H9 (cell line): Measurements from ENCODE around the gene PIGK. TPM values are rescaled to one million over a fixed set of nuclear protein-coding genes. Genes with fewer than 3 reads are reported as not detected.

Experiments used
- DNase-seq: peaks from one replicate; pipeline ENCODE4 v3.0.0-alpha.2; 2017
- H2AFZ ChIP-seq: one replicate; pipeline ENCODE4 v1.6.1; 2013; ENCODE audit warnings: mild to moderate bottlenecking, low read length, control low read depth, moderate library complexity
- H2AK5ac ChIP-seq: 2 replicates; pipeline ENCODE4 v1.6.1; 2013; ENCODE audit warnings: low read length, control low read depth, mixed read lengths; ENCODE audit not compliant: insufficient read length
- H2BK120ac ChIP-seq: one replicate; pipeline ENCODE4 v1.6.1; 2013; ENCODE audit warnings: low read depth, mild to moderate bottlenecking, low read length, control low read depth, inconsistent platforms; ENCODE audit not compliant: poor library complexity, severe bottlenecking
- H2BK12ac ChIP-seq: 2 replicates; pipeline ENCODE4 v1.6.1; 2013; ENCODE audit warnings: low read length, control low read depth, mixed read lengths, low read depth; ENCODE audit not compliant: insufficient read length
- H2BK15ac ChIP-seq: 2 replicates; pipeline ENCODE4 v1.6.1; 2013; ENCODE audit warnings: low read depth, low read length, control low read depth
- H2BK20ac ChIP-seq: one replicate; pipeline ENCODE4 v1.6.1; 2013; ENCODE audit warnings: low read depth, mild to moderate bottlenecking, low read length, control low read depth, inconsistent platforms; ENCODE audit not compliant: poor library complexity, severe bottlenecking
- H2BK5ac ChIP-seq: 2 replicates; pipeline ENCODE4 v1.6.1; 2013; ENCODE audit warnings: low read length, control low read depth, mixed read lengths; ENCODE audit not compliant: insufficient read length
- H3K14ac ChIP-seq: 2 replicates; pipeline ENCODE4 v1.6.1; 2013; ENCODE audit warnings: low read length, control low read depth; ENCODE audit not compliant: insufficient read depth
- H3K18ac ChIP-seq: 2 replicates; pipeline ENCODE4 v1.6.1; 2013; ENCODE audit warnings: low read depth, mild to moderate bottlenecking, mixed read lengths, low read length, control low read depth; ENCODE audit not compliant: insufficient read length
- H3K23ac ChIP-seq: 2 replicates; pipeline ENCODE4 v1.6.1; 2013; ENCODE audit warnings: low read length, control low read depth, mixed read lengths, low read depth; ENCODE audit not compliant: insufficient read length
- H3K23me2 ChIP-seq: 2 replicates; pipeline ENCODE4 v1.6.1; 2013; ENCODE audit warnings: low read depth, mild to moderate bottlenecking, mixed read lengths, low read length, control low read depth; ENCODE audit not compliant: insufficient read length, poor library complexity, severe bottlenecking
- H3K27ac ChIP-seq: 2 replicates; pipeline ENCODE4 v1.5.1; 2013; ENCODE audit warnings: low read length, control low read depth, mixed read lengths, low read depth; ENCODE audit not compliant: insufficient read length
- H3K27me3 ChIP-seq: 2 replicates; pipeline ENCODE4 v1.6.1; 2013; ENCODE audit warnings: low read length, control low read depth, inconsistent platforms; ENCODE audit not compliant: insufficient read depth
- H3K4ac ChIP-seq: 2 replicates; pipeline ENCODE4 v1.6.1; 2013; ENCODE audit warnings: low read depth, mild to moderate bottlenecking, control low read depth, inconsistent platforms, low read length, moderate library complexity
- H3K4me1 ChIP-seq: 2 replicates; pipeline ENCODE4 v1.6.1; 2013; ENCODE audit warnings: low read length, control low read depth, inconsistent platforms; ENCODE audit not compliant: insufficient read depth
- H3K4me2 ChIP-seq: 2 replicates; pipeline ENCODE4 v1.6.1; 2013; ENCODE audit warnings: low read length, control low read depth, mixed read lengths; ENCODE audit not compliant: insufficient read length, insufficient read depth
- H3K56ac ChIP-seq: 2 replicates; pipeline ENCODE4 v1.6.1; 2013; ENCODE audit warnings: low read depth, mild to moderate bottlenecking, mixed read lengths, low read length, control low read depth; ENCODE audit not compliant: insufficient read length
- H3K79me1 ChIP-seq: 2 replicates; pipeline ENCODE4 v1.6.1; 2013; ENCODE audit warnings: low read depth, mild to moderate bottlenecking, moderate library complexity, low read length, control low read depth, inconsistent platforms; ENCODE audit not compliant: insufficient read depth, poor library complexity, severe bottlenecking
- H3K79me2 ChIP-seq: 2 replicates; pipeline ENCODE4 v1.6.1; 2013; ENCODE audit warnings: low read length, control low read depth, inconsistent platforms; ENCODE audit not compliant: insufficient read depth
- H3K9ac ChIP-seq: 2 replicates; pipeline ENCODE4 v1.6.1; 2013; ENCODE audit warnings: low read length, control low read depth, mixed read lengths; ENCODE audit not compliant: insufficient read length; ENCODE audit errors: extremely low read depth
- H3K9me3 ChIP-seq: one replicate; pipeline ENCODE4 v1.6.1; 2013; ENCODE audit warnings: low read depth, low read length, inconsistent platforms; ENCODE audit not compliant: control insufficient read depth
- H3T11ph ChIP-seq: one replicate; pipeline ENCODE4 v1.6.1; 2013; ENCODE audit warnings: mild to moderate bottlenecking, low read length, control low read depth, inconsistent platforms
- H4K20me1 ChIP-seq: one replicate; pipeline ENCODE4 v1.6.1; 2013; ENCODE audit not compliant: control insufficient read depth, insufficient read length, insufficient read depth
- H4K5ac ChIP-seq: 2 replicates; pipeline ENCODE4 v1.6.1; 2013; ENCODE audit warnings: low read depth, mild to moderate bottlenecking, mixed read lengths, low read length, control low read depth; ENCODE audit not compliant: insufficient read length
- H4K8ac ChIP-seq: replicated peaks from 2 replicates; pipeline ENCODE4 v1.6.1; 2013; ENCODE audit warnings: low read length, control low read depth, mixed read lengths, low read depth; ENCODE audit not compliant: insufficient read length
- H4K91ac ChIP-seq: 2 replicates; pipeline ENCODE4 v1.6.1; 2013; ENCODE audit warnings: low read depth, mild to moderate bottlenecking, moderate library complexity, mixed read lengths, low read length, control low read depth; ENCODE audit not compliant: insufficient read length
- H3K27ac Mint-ChIP-seq, 3 experiments: 2 replicates in 2 of 3; 3 replicates in 1 of 3; pipeline ENCODE4 v1.8.0; 2020 to 2021; ENCODE audit warnings: mixed read lengths in 3 of 3, mild to moderate bottlenecking in 1 of 3, moderate library complexity in 1 of 3
- H3K27me3 Mint-ChIP-seq: 2 replicates; pipeline ENCODE4 v1.8.0; 2021; ENCODE audit warnings: low read depth, mild to moderate bottlenecking, moderate library complexity, mixed read lengths
- H3K36me3 Mint-ChIP-seq, 3 experiments: 2 replicates in 2 of 3; 3 replicates in 1 of 3; pipeline ENCODE4 v1.8.0; 2020 to 2021; ENCODE audit warnings: low read depth in 3 of 3, mixed read lengths in 3 of 3; ENCODE audit not compliant: insufficient read depth in 1 of 3
- H3K4me1 Mint-ChIP-seq, 2 experiments: 2 replicates each; pipeline ENCODE4 v1.8.0; 2020; ENCODE audit warnings: mixed read lengths in 2 of 2
- H3K4me3 Mint-ChIP-seq, 2 experiments: 2 replicates in 1 of 2; 3 replicates in 1 of 2; pipeline ENCODE4 v1.8.0; 2020 to 2021; ENCODE audit warnings: mild to moderate bottlenecking in 2 of 2, mixed read lengths in 2 of 2, moderate library complexity in 1 of 2
- H3K9me3 Mint-ChIP-seq, 2 experiments: 2 replicates in 1 of 2; 3 replicates in 1 of 2; pipeline ENCODE4 v1.8.0; 2020; ENCODE audit warnings: mild to moderate bottlenecking in 2 of 2, mixed read lengths in 2 of 2, moderate library complexity in 1 of 2
- WGBS: extraction: QIAGEN DNeasy Blood & Tissue Kit; methylation state at CpG from one replicate; pipeline ENCODE4 v1.1.7; 2013; ENCODE audit warnings: missing lambda C conversion rate, low lambda C conversion rate, mixed read lengths; ENCODE audit not compliant: insufficient read length; ENCODE audit errors: extremely low coverage; 5-methylcytosine and 5-hydroxymethylcytosine counted together
- total RNA-seq: library from RNA; stranded (reverse); gene quantifications from 2 replicates; pipeline ENCODE4 v1.2.1, GENCODE V29; 2021
- TF ChIP-seq, protein P1 (sequence below): fragments of 200-600 bp; sonication (generic); conservative IDR thresholded peaks from 3 replicates; pipeline ENCODE4 v1.8.0; 2021; ENCODE audit warnings: antibody characterized with exemption, mild to moderate bottlenecking

PIGK gene
- total RNA-seq, 1 experiment from 2014 or later: 22.1 TPM

DNA sequence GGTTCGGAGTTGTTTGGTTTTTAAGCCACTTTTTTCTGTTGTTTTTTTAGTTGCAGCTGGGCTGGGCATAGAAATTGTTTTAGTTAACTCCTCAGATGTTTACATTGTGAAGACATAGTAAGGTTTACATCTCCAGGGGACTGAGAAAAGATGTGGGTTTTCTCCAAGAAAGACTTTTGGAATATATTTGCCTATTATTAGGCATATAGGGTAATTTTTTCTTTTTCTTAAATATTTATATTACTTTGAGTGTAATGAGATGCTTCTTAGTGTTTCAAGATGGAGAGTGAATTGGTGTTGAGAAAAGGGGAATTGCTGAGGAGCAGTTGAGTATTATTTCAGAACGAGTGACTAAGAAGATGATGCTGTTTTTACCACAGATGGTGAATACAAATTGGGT lies 26.6 kb upstream of the PIGK start:
- Histone ChIP-seq H3K23ac (no peak overlapping the region), H3K9me3 (no peaks in the 10 kb centered on the region), H3K18ac (no peak overlapping the region), H3K27me3 (no peaks in the 10 kb centered on the region), H2BK12ac (no peak overlapping the region), H3K79me2 (no peaks in the 10 kb centered on the region), H2AFZ (no peak overlapping the region), H3T11ph (no peak overlapping the region), H4K91ac (no peak overlapping the region), H3K14ac (no peak overlapping the region), H3K4me2 (no peak overlapping the region), H3K56ac (no peak overlapping the region), H3K4me1 (no peaks in the 10 kb centered on the region), H3K79me1 (no peaks in the 10 kb centered on the region), H4K8ac (no peak overlapping the region), H2BK120ac (no peak overlapping the region), H4K20me1 (no peaks in the 10 kb centered on the region), H2BK15ac (no peak overlapping the region), H3K23me2 (no peaks in the 10 kb centered on the region), H3K27ac (no peak overlapping the region), H2BK5ac (no peak overlapping the region), H2BK20ac (no peak overlapping the region), H4K5ac (no peak overlapping the region), H2AK5ac (no peak overlapping the region), H3K9ac (no peak overlapping the region), H3K4ac (no peak overlapping the region)
- H3K27me3 Mint-ChIP-seq: no peaks in the 10 kb centered on the region
- no peaks in the 10 kb centered on the region for H3K4me1 Mint-ChIP-seq
- H3K36me3 Mint-ChIP-seq: peaks cover 2 to 24% (median 12%) of the 10 kb centered on the region in 3 experiments
- H3K27ac Mint-ChIP-seq: no peak overlapping the region
- DNase-seq: no peak
- peaks cover 18 to 32% of the 10 kb centered on the region in 2 experiments for H3K9me3 Mint-ChIP-seq
- H3K4me3 Mint-ChIP-seq: no peak overlapping the region
- TF ChIP-seq, protein P1, sequence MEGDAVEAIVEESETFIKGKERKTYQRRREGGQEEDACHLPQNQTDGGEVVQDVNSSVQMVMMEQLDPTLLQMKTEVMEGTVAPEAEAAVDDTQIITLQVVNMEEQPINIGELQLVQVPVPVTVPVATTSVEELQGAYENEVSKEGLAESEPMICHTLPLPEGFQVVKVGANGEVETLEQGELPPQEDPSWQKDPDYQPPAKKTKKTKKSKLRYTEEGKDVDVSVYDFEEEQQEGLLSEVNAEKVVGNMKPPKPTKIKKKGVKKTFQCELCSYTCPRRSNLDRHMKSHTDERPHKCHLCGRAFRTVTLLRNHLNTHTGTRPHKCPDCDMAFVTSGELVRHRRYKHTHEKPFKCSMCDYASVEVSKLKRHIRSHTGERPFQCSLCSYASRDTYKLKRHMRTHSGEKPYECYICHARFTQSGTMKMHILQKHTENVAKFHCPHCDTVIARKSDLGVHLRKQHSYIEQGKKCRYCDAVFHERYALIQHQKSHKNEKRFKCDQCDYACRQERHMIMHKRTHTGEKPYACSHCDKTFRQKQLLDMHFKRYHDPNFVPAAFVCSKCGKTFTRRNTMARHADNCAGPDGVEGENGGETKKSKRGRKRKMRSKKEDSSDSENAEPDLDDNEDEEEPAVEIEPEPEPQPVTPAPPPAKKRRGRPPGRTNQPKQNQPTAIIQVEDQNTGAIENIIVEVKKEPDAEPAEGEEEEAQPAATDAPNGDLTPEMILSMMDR: no peak
- WGBS: no CpG with 5 or more reads among the region's 2 CpGs
